AG04449 (cell line): Measurements from ENCODE around the gene UHRF2.
"Not testable (repeated sequence)": the region's sequence is repeated elsewhere in the genome, so short reads cannot be mapped to it uniquely, and the experiment has no call there.

ENCODE experiments used
- CTCF ChIA-PET: fragments of 350-600 bp; formaldehyde crosslinking; extraction: SDS; loops from one replicate; lab custom pipeline; 2021; ENCODE audit warnings: antibody characterized with exemption; lab: Yijun Ruan, JAX
- POLR2A ChIA-PET: fragments of 400-600, 350-600 bp; formaldehyde crosslinking; extraction: SDS; loops from one replicate; lab custom pipeline; 2020; ENCODE audit warnings: antibody characterized with exemption, inconsistent platforms; lab: Yijun Ruan, JAX
- DNase-seq: peaks from one replicate; pipeline ENCODE4 v3.0.0-alpha.2; 2010; ENCODE audit warnings: low read depth, low spot score
- H3K4me3 ChIP-seq: 2 replicates; pipeline ENCODE4 v1.5.1; 2011; ENCODE audit warnings: low read depth, mild to moderate bottlenecking, control low read depth, low read length
- TF ChIP-seq, protein P1 (sequence below): IDR thresholded peaks from one replicate; pipeline ENCODE4 v1.5.1; 2011; ENCODE audit warnings: mild to moderate bottlenecking, moderate library complexity, low read length, control low read depth, inconsistent platforms; ENCODE audit not compliant: insufficient read depth; ENCODE audit errors: missing control alignments

Gene UHRF2, protein sequence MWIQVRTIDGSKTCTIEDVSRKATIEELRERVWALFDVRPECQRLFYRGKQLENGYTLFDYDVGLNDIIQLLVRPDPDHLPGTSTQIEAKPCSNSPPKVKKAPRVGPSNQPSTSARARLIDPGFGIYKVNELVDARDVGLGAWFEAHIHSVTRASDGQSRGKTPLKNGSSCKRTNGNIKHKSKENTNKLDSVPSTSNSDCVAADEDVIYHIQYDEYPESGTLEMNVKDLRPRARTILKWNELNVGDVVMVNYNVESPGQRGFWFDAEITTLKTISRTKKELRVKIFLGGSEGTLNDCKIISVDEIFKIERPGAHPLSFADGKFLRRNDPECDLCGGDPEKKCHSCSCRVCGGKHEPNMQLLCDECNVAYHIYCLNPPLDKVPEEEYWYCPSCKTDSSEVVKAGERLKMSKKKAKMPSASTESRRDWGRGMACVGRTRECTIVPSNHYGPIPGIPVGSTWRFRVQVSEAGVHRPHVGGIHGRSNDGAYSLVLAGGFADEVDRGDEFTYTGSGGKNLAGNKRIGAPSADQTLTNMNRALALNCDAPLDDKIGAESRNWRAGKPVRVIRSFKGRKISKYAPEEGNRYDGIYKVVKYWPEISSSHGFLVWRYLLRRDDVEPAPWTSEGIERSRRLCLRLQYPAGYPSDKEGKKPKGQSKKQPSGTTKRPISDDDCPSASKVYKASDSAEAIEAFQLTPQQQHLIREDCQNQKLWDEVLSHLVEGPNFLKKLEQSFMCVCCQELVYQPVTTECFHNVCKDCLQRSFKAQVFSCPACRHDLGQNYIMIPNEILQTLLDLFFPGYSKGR

DNA sequence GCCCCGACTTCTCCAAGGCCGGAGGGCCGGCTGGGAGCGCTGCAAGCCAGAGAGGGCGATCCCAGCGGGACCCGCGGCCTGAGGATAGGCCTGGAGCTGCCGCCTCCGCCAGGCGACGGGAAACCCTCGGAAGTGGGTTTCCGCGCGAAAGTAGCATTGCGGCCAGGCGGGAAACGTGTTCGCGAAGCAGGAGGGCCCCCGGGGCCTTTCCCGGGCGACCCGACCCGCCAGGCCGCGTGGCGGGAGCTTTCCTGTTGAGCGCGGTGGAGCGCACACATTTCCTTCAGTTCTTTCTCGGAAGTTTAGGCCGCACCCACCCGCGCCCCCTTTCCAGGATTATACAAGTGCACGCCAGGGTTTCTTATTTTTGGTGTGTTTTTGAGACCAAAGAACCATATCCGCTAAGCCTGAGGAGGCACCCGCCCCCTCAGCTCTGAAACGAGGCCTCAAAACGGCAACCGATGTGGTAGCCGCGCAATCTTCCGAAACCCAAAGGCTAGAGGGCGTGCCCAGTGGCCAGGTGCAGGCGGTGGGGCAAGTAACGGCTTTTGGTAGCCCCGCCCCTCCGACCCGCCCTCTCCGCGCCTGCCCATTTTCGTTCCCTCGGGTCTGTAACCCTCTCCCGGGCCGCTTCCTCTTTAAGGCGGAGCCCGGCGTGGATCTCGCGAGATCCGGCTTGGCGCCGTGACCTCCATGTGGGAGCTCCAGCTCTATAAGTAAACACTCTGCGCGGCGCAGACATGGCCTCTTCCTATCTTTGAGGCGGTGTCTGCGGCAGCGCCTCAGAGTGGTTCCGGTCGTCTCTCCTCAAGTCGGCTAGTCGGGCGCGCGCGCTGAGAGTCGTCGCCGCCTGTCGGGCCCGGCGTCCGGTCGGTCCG lies at the start of gene UHRF2:
TSS of gene UHRF2 (plus strand) at position 713 of the 878 bp plus-strand sequence. CDS start 292 bp downstream, outside the sequence.
- H3K4me3 ChIP-seq: peak within 1 kb of the TSS; percentile 90
- ChIA-PET CTCF (interaction anchor here (0.8 to 5.5 kb wide), 8 partner anchors 10 to 155 kb away, joined by 3 to 40 read pairs (median 4); no protein-coding TSS in a partner anchor), POLR2A (interaction anchor here (0.6 to 2.1 kb wide), 10 partner anchors 11 to 580 kb away, joined by 3 to 19 read pairs (median 4); partner anchors contain the start of gene ERMP1)
- DNase-seq: peak; percentile 81
- TF ChIP-seq, protein P1, sequence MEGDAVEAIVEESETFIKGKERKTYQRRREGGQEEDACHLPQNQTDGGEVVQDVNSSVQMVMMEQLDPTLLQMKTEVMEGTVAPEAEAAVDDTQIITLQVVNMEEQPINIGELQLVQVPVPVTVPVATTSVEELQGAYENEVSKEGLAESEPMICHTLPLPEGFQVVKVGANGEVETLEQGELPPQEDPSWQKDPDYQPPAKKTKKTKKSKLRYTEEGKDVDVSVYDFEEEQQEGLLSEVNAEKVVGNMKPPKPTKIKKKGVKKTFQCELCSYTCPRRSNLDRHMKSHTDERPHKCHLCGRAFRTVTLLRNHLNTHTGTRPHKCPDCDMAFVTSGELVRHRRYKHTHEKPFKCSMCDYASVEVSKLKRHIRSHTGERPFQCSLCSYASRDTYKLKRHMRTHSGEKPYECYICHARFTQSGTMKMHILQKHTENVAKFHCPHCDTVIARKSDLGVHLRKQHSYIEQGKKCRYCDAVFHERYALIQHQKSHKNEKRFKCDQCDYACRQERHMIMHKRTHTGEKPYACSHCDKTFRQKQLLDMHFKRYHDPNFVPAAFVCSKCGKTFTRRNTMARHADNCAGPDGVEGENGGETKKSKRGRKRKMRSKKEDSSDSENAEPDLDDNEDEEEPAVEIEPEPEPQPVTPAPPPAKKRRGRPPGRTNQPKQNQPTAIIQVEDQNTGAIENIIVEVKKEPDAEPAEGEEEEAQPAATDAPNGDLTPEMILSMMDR: no peak

DNA sequence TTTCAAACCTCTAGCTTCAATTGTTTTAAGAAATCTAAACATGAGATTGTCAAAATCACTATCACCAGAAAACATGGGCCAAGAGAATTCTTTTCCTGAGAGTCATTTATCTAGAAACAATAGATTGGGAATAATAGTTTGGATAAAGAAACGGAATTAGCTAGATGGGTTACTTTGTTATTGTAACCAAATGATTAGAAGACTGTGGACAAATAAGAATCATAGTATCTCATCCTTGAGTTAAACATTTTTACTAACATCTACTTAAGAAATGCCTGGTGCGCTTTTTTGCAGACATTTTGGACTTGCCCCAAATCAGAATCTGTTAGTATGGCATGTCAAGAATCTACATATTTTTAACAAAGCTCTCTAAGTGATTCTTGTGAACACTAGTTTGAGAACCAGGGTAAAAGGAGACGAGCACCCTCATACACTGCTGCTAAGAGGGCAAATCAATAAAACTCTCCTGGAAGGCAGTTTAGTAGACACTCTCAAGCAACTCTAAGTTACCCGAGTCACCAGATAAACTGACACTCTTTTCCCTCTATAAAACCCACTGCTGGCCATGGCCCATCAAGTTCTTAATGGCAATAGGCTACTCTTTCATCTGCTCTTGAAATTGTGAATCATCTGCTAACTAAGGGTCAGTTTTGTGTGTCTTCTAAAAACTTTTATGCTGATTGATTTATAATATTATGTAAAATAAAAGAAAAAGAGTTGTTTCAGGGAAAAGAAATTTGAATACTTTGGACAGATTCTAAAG lies 45.7 kb upstream of the UHRF2 start:
- POLR2A ChIA-PET: no interaction called here
- TF ChIP-seq, protein P1: no peak
- no peak for DNase-seq
- no peak overlapping the region for H3K4me3 ChIP-seq
- CTCF ChIA-PET: interaction anchor here (1.3 to 2.2 kb wide), 2 partner anchors 13 to 201 kb away, joined by 3 to 16 read pairs; no protein-coding TSS in a partner anchor

DNA sequence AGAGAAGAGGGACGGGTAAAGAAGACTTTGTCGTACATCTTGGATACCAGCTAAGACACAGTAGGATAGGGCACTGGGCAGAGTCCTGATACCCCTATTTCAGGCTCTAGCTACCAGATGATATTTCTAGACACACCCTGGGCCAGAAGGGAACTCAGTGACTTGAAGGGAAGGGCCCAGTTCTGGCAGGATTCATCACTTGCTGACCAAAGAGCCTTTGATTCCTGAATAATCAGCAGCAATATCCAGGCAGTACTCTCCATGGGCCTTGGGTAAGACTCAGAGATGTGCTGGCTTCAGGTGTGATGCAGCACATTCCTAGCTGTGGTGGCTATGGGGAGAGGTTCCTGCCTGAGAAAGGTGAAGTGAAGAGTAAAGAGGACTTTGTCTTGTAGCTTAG lies 44.2 kb upstream of the UHRF2 start:
- TF ChIP-seq, protein P1: no peak
- ChIA-PET POLR2A (no interaction called here), CTCF (interaction anchor here (1.1 to 1.8 kb wide), 2 partner anchors 14 to 15 kb away, joined by 3 to 7 read pairs; no protein-coding TSS in a partner anchor)
- no peak for DNase-seq
- no peak overlapping the region for H3K4me3 ChIP-seq

DNA sequence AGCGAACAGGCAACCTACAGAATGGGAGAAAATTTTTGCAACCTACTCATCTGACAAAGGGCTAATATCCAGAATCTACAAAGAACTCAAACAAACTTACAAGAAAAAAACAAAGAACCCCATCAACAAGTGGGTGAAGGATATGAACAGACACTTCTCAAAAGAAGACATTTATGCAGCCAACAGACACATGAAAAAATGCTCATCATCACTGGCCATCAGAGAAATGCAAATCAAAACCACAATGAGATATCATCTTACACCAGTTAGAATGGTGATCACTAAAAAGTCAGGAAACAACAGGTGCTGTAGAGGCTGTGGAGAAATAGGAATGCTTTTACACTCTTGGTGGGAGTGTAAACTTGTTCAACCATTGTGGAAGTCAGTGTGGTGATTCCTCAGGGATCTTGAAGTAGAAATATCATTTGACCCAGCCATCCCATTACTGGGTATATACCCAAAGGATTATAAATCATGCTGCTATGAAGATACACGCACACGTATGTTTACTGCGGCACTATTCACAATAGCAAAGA lies 31.5 kb upstream of the UHRF2 start:
- CTCF ChIA-PET: interaction anchor here (1.5 kb wide), 1 partner anchor 20 kb away, joined by 3 read pairs; no protein-coding TSS in a partner anchor
- DNase-seq, POLR2A ChIA-PET, H3K4me3 ChIP-seq: not testable (repeated sequence)

DNA sequence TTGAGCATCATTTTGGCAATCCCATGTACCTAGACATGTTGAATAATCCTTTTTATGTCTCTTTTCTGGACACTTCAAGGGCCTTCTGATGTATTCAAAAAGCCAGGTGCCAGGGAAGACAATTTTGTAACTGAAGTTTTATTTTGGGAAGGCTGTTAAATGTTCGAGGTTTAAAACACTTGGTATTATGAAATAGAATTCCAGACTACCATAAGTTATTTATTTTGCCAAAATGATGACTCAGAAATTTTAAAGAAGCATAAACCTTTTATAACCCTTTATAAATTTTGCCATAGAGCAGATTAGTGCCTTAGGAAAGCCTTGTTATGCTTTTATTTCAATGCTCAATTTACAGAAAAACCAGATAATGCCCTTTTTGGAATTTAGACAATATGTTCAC lies 30.3 kb upstream of the UHRF2 start:
- DNase-seq: peak; percentile 5
- CTCF ChIA-PET: interaction anchor here (1.8 to 1.9 kb wide), 2 partner anchors 28 to 185 kb away, joined by 5 to 7 read pairs; no protein-coding TSS in a partner anchor
- TF ChIP-seq, protein P1: no peak
- H3K4me3 ChIP-seq: no peak overlapping the region
- POLR2A ChIA-PET: interaction anchor here (1.7 kb wide), 1 partner anchor 30 kb away, joined by 9 read pairs; the partner anchor contains the start of gene UHRF2
